PC-3 (cell line): ENCODE measurements around the gene KHDC4. TPM values are rescaled to one million over a fixed set of nuclear protein-coding genes. Genes with fewer than 3 reads are reported as not detected.

Source experiments
- ATAC-seq: fragments of 200-7000 bp; cut with Tn5 transposase; 2 replicates; pipeline ENCODE4 v1.9.1; 2020; ENCODE audit warnings: mild to moderate bottlenecking, moderate library complexity
- BruUV-seq: library from RNA; stranded (reverse); fragments of 400-500 nt; replicated peaks from 2 replicates; lab custom pipeline; 2021; lab: Mats Ljungman, UMichigan
- CTCF ChIA-PET: fragments of 300-600 bp; sonication (Branson Sonifier 250); formaldehyde crosslinking; loops from one replicate; lab custom pipeline; 2022; ENCODE audit warnings: antibody characterized with exemption; lab: Charles Lee
- POLR2A ChIA-PET: fragments of 300-600 bp; sonication (Branson Sonifier 250); formaldehyde crosslinking; loops from one replicate; lab custom pipeline; 2022; ENCODE audit warnings: antibody characterized with exemption; ENCODE audit not compliant: unreplicated experiment; lab: Charles Lee
- DNase-seq: peaks from one replicate; pipeline ENCODE4 v3.0.0-alpha.2; 2015
- H2AFZ ChIP-seq: fragments of 300-600 bp; sonication (generic); 2 replicates; pipeline ENCODE4 v1.6.0; 2016; ENCODE audit warnings: antibody characterized with exemption, low read length
- H3F3A ChIP-seq: fragments of 300-600 bp; sonication (generic); one replicate; pipeline ENCODE4 v1.6.0; 2017; ENCODE audit warnings: antibody characterized with exemption, low read length, control low read depth, mild to moderate bottlenecking; ENCODE audit not compliant: unreplicated experiment
- H3K27ac ChIP-seq: fragments of 300-600 bp; sonication (generic); 2 replicates; pipeline ENCODE4 v1.5.1; 2016; ENCODE audit warnings: mild to moderate bottlenecking, low read length
- H3K27me3 ChIP-seq: fragments of 300-600 bp; sonication (generic); 2 replicates; pipeline ENCODE4 v1.6.1; 2016; ENCODE audit warnings: low read length, mixed read lengths
- H3K36me3 ChIP-seq: fragments of 300-600 bp; sonication (generic); 2 replicates; pipeline ENCODE4 v1.6.1; 2016; ENCODE audit warnings: low read depth, mixed run types, low read length, mixed read lengths
- H3K4me1 ChIP-seq: fragments of 300-600 bp; sonication (generic); 2 replicates; pipeline ENCODE4 v1.5.1; 2016; ENCODE audit warnings: low read length; ENCODE audit not compliant: insufficient read depth
- H3K4me2 ChIP-seq: fragments of 300-600 bp; sonication (generic); 2 replicates; pipeline ENCODE4 v1.6.0; 2016; ENCODE audit warnings: low read length
- H3K4me3 ChIP-seq: fragments of 300-600 bp; sonication (generic); 2 replicates; pipeline ENCODE4 v1.5.1; 2016; ENCODE audit warnings: mild to moderate bottlenecking, low read length, mixed read lengths
- H3K79me2 ChIP-seq: fragments of 300-600 bp; sonication (generic); 2 replicates; pipeline ENCODE4 v1.6.1; 2017; ENCODE audit warnings: low read length, mixed read lengths
- H3K9ac ChIP-seq: fragments of 300-600 bp; sonication (generic); 2 replicates; pipeline ENCODE4 v1.6.0; 2016; ENCODE audit warnings: mild to moderate bottlenecking, low read length
- H3K9me2 ChIP-seq: fragments of 300-600 bp; sonication (generic); replicated peaks from 2 replicates; pipeline ENCODE4 v1.6.1; 2016; ENCODE audit warnings: mixed run types, low read length, mixed read lengths
- H3K9me3 ChIP-seq: fragments of 300-600 bp; sonication (generic); 2 replicates; pipeline ENCODE4 v1.6.1; 2016; ENCODE audit warnings: low read length, mixed read lengths
- H4K20me1 ChIP-seq: fragments of 300-600 bp; sonication (generic); 2 replicates; pipeline ENCODE4 v1.6.1; 2016; ENCODE audit warnings: low read length, mixed read lengths
- CTCF ChIP-seq: fragments of 300-600 bp; sonication (generic); conservative IDR thresholded peaks from 2 replicates; pipeline ENCODE4 v1.5.1; 2017; ENCODE audit warnings: antibody characterized with exemption, low read depth, mild to moderate bottlenecking, low read length
- EZH2 ChIP-seq: fragments of 300-600 bp; sonication (generic); IDR thresholded peaks from one replicate; pipeline ENCODE4 v1.6.1; 2017; ENCODE audit warnings: antibody characterized with exemption, mild to moderate bottlenecking, low read length; ENCODE audit not compliant: unreplicated experiment
- EZH2phosphoT487 ChIP-seq: fragments of 300-600 bp; sonication (generic); IDR thresholded peaks from 2 replicates; pipeline ENCODE4 v1.6.1; 2018; ENCODE audit warnings: mild to moderate bottlenecking, antibody characterized with exemption, low read length, borderline replicate concordance
- intact Hi-C: fragments of 100-400 bp; cut with micrococcal nuclease; formaldehyde crosslinking; loops from 2 replicates; pipeline ENCODE4 v1.9.0; 2023
- total RNA-seq: library from RNA; depleted of rRNA; stranded (reverse); fragments of >200 nt; gene quantifications from 2 replicates; pipeline ENCODE4 v1.2.3, GENCODE V29; 2014

Gene KHDC4
- total RNA-seq, 1 experiment from 2014 or later = 63.4 TPM

- no peaks in the 10 kb centered on the region for H3F3A ChIP-seq
- DNase-seq (no peak), ATAC-seq (no peak)
- H3K27me3 ChIP-seq = no peaks in the 10 kb centered on the region
- H3K9me2 ChIP-seq = no peaks in the 10 kb centered on the region
- H3K4me3 ChIP-seq = no peak overlapping the region
- intact Hi-C loops = no loop called here
- H3K27ac ChIP-seq = no peak overlapping the region
- H3K4me1 ChIP-seq = peaks cover 10% of the 10 kb centered on the region
- POLR2A ChIA-PET = interaction anchor here (0.6 kb wide), 1 partner anchor 64 kb away, joined by 5 read pairs; no protein-coding TSS in a partner anchor
- no peak overlapping the region for H3K9ac ChIP-seq
- no peaks in the 10 kb centered on the region for H4K20me1 ChIP-seq
- no TSS peak for BruUV-seq
- H3K9me3 ChIP-seq = no peaks in the 10 kb centered on the region
- no peaks in the 10 kb centered on the region for H3K36me3 ChIP-seq
- no peak overlapping the region for H2AFZ ChIP-seq
- no peaks in the 10 kb centered on the region for H3K79me2 ChIP-seq
- H3K4me2 ChIP-seq = no peak overlapping the region
- CTCF ChIA-PET = no interaction called here
- no peak for TF ChIP-seq EZH2
- no peak for TF ChIP-seq EZH2phosphoT487
- no peak for TF ChIP-seq CTCF
Measured at GRCh38 chr1:155880251-155880650, 54.0 kb downstream of the KHDC4 start.

GRCh38 chr1:155877945-155878344 is 56.3 kb downstream of the KHDC4 start:
- Histone ChIP-seq H3K27me3 (no peaks in the 10 kb centered on the region), H4K20me1 (no peaks in the 10 kb centered on the region), H3K9me3 (no peaks in the 10 kb centered on the region), H3K4me1 (no peaks in the 10 kb centered on the region), H3K79me2 (no peaks in the 10 kb centered on the region), H3K4me2 (no peak overlapping the region), H3K4me3 (no peak overlapping the region), H2AFZ (no peak overlapping the region), H3K9ac (no peak overlapping the region), H3K36me3 (no peaks in the 10 kb centered on the region), H3F3A (no peaks in the 10 kb centered on the region), H3K9me2 (no peaks in the 10 kb centered on the region), H3K27ac (no peak overlapping the region)
- DNase-seq (no peak), ATAC-seq (no peak)
- ChIA-PET CTCF (no interaction called here), POLR2A (no interaction called here)
- TF ChIP-seq EZH2phosphoT487 (no peak), EZH2 (no peak), CTCF (no peak)
- intact Hi-C loops = no loop called here
- BruUV-seq = no TSS peak

GRCh38 chr1:155873860-155874259 is 60.4 kb downstream of the KHDC4 start:
- Histone ChIP-seq H3K4me3 (no peak overlapping the region), H3K9me2 (no peaks in the 10 kb centered on the region), H2AFZ (no peak overlapping the region), H4K20me1 (no peaks in the 10 kb centered on the region), H3F3A (no peaks in the 10 kb centered on the region), H3K4me2 (no peak overlapping the region), H3K9ac (no peak overlapping the region), H3K79me2 (no peaks in the 10 kb centered on the region), H3K9me3 (no peaks in the 10 kb centered on the region), H3K36me3 (no peaks in the 10 kb centered on the region), H3K4me1 (no peaks in the 10 kb centered on the region), H3K27ac (no peak overlapping the region), H3K27me3 (no peaks in the 10 kb centered on the region)
- BruUV-seq = no TSS peak
- CTCF ChIA-PET = no interaction called here
- intact Hi-C loops = no loop called here
- peak; percentile 56 for ATAC-seq
- POLR2A ChIA-PET = no interaction called here
- TF ChIP-seq EZH2 (no peak), EZH2phosphoT487 (no peak), CTCF (no peak)
- DNase-seq = peak; percentile 37
